ENCODE data around the gene PITPNM3. TPM values are rescaled to one million over a fixed set of nuclear protein-coding genes. Genes with fewer than 3 reads are reported as not detected.
A peak's percentile ranks its signal among the peaks of the same experiment; 100 is the strongest.

The PITPNM3 gene
- total and polyA plus RNA-seq, 3 experiments from 2014 or later, result 0.40 to 0.50 TPM; not detected in 1

GRCh38 chr17:6546069-6546718 is 10.2 kb downstream of the PITPNM3 start:
- no peak for DNase-seq
- Mint-ChIP-seq H3K9me3 (no peaks in the 10 kb centered on the region), H3K4me1 (peaks cover 6 to 10% (median 9%) of the 10 kb centered on the region in 3 donors), H3K27me3 (peaks cover 6 to 8% of the 10 kb centered on the region in 2 donors), H3K27ac (no peak overlapping the region), H3K36me3 (no peaks in the 10 kb centered on the region), H3K4me3 (no peak overlapping the region)
- no peaks in the 10 kb centered on the region for H3K9me3 ChIP-seq (ENCODE audit: low read length)
- H3K36me3 ChIP-seq (ENCODE audit: insufficient read depth, low read length), result no peaks in the 10 kb centered on the region
- H3K4me1 ChIP-seq (ENCODE audit: insufficient read depth, low read length), result peaks cover 9% of the 10 kb centered on the region
- no peaks in the 10 kb centered on the region for H3K27me3 ChIP-seq (ENCODE audit: insufficient read depth, low read length, poor library complexity, severe bottlenecking)
- no peak overlapping the region for H3K27ac ChIP-seq (ENCODE audit: low read depth, low read length)
- ChIA-PET POLR2A (no interaction called here), CTCF (no interaction called here)
- no peak overlapping the region for H3K4me3 ChIP-seq (ENCODE audit: low read length)

GRCh38 chr17:6545291-6545690 is 11.1 kb downstream of the PITPNM3 start:
- peaks cover 9% of the 10 kb centered on the region for H3K4me1 ChIP-seq (ENCODE audit: insufficient read depth, low read length)
- Mint-ChIP-seq H3K9me3 (no peaks in the 10 kb centered on the region), H3K27me3 (peaks cover 9 to 10% of the 10 kb centered on the region in 2 donors), H3K4me3 (no peak overlapping the region), H3K36me3 (no peaks in the 10 kb centered on the region), H3K4me1 (peaks cover 6 to 10% (median 9%) of the 10 kb centered on the region in 3 donors), H3K27ac (no peak overlapping the region)
- no peaks in the 10 kb centered on the region for H3K27me3 ChIP-seq (ENCODE audit: insufficient read depth, low read length, poor library complexity, severe bottlenecking)
- no peak for DNase-seq
- no peaks in the 10 kb centered on the region for H3K9me3 ChIP-seq (ENCODE audit: low read length)
- H3K4me3 ChIP-seq (ENCODE audit: low read length), result no peak overlapping the region
- H3K36me3 ChIP-seq (ENCODE audit: insufficient read depth, low read length), result no peaks in the 10 kb centered on the region
- POLR2A ChIA-PET, result no interaction called here
- CTCF ChIA-PET, result no interaction called here
- no peak overlapping the region for H3K27ac ChIP-seq (ENCODE audit: low read depth, low read length)

GRCh38 chr17:6544011-6544370 is 12.4 kb downstream of the PITPNM3 start:
- Mint-ChIP-seq H3K27me3 (peaks cover 7 to 13% of the 10 kb centered on the region in 2 donors), H3K27ac (no peak overlapping the region), H3K9me3 (peaks cover 0 to 4% (median 0%) of the 10 kb centered on the region in 5 donors), H3K4me3 (no peak overlapping the region), H3K4me1 (peaks cover 6 to 10% (median 9%) of the 10 kb centered on the region in 3 donors), H3K36me3 (no peaks in the 10 kb centered on the region)
- POLR2A ChIA-PET, result no interaction called here
- peaks cover 9% of the 10 kb centered on the region for H3K4me1 ChIP-seq (ENCODE audit: insufficient read depth, low read length)
- H3K27ac ChIP-seq (ENCODE audit: low read depth, low read length), result no peak overlapping the region
- no peaks in the 10 kb centered on the region for H3K27me3 ChIP-seq (ENCODE audit: insufficient read depth, low read length, poor library complexity, severe bottlenecking)
- no peaks in the 10 kb centered on the region for H3K36me3 ChIP-seq (ENCODE audit: insufficient read depth, low read length)
- H3K9me3 ChIP-seq (ENCODE audit: low read length), result no peaks in the 10 kb centered on the region
- no peak for DNase-seq
- no peak overlapping the region for H3K4me3 ChIP-seq (ENCODE audit: low read length)
- CTCF ChIA-PET, result no interaction called here

- no peak overlapping the region for H3K4me3 Mint-ChIP-seq
- ChIA-PET CTCF (no interaction called here), POLR2A (no interaction called here)
- H3K9me3 Mint-ChIP-seq, result peaks cover 0 to 5% (median 0%) of the 10 kb centered on the region in 5 donors
- no peaks in the 10 kb centered on the region for H3K9me3 ChIP-seq (ENCODE audit: low read length)
- no peak for DNase-seq
- H3K4me3 ChIP-seq (ENCODE audit: low read length), result no peak overlapping the region
- no peaks in the 10 kb centered on the region for H3K27me3 ChIP-seq (ENCODE audit: insufficient read depth, low read length, poor library complexity, severe bottlenecking)
- no peaks in the 10 kb centered on the region for H3K36me3 Mint-ChIP-seq
- peaks cover 4% of the 10 kb centered on the region for H3K4me1 ChIP-seq (ENCODE audit: insufficient read depth, low read length)
- H3K4me1 Mint-ChIP-seq, result peaks cover 2 to 4% (median 3%) of the 10 kb centered on the region in 3 donors
- H3K27ac Mint-ChIP-seq, result peak overlapping the region in 1 of 8 donors; percentile 91
- peaks cover 10 to 17% of the 10 kb centered on the region in 2 donors for H3K27me3 Mint-ChIP-seq
- H3K36me3 ChIP-seq (ENCODE audit: insufficient read depth, low read length), result no peaks in the 10 kb centered on the region
- no peak overlapping the region for H3K27ac ChIP-seq (ENCODE audit: low read depth, low read length)
These were observed 13.0 kb downstream of the PITPNM3 start for GRCh38 chr17:6543079-6544010.

- peak overlapping the region in 1 of 8 donors; percentile 85 for H3K27ac Mint-ChIP-seq
- Histone ChIP-seq H3K27me3 (ENCODE audit: insufficient read depth, low read length, poor library complexity, severe bottlenecking) (no peaks in the 10 kb centered on the region), H3K4me1 (ENCODE audit: insufficient read depth, low read length) (no peaks in the 10 kb centered on the region), H3K27ac (ENCODE audit: low read depth, low read length) (no peak overlapping the region), H3K9me3 (ENCODE audit: low read length) (no peaks in the 10 kb centered on the region), H3K36me3 (ENCODE audit: insufficient read depth, low read length) (no peaks in the 10 kb centered on the region), H3K4me3 (ENCODE audit: low read length) (no peak overlapping the region)
- no peaks in the 10 kb centered on the region for H3K36me3 Mint-ChIP-seq
- peaks cover 12 to 17% of the 10 kb centered on the region in 2 donors for H3K27me3 Mint-ChIP-seq
- peaks cover 0 to 5% (median 0%) of the 10 kb centered on the region in 5 donors for H3K9me3 Mint-ChIP-seq
- CTCF ChIA-PET, result no interaction called here
- POLR2A ChIA-PET, result no interaction called here
- H3K4me3 Mint-ChIP-seq, result no peak overlapping the region
- DNase-seq, result no peak
- no peaks in the 10 kb centered on the region for H3K4me1 Mint-ChIP-seq
These were observed 13.8 kb downstream of the PITPNM3 start for GRCh38 chr17:6542577-6542976.

GRCh38 chr17:6541886-6542285 is 14.5 kb downstream of the PITPNM3 start:
- no peaks in the 10 kb centered on the region for H3K27me3 ChIP-seq (ENCODE audit: insufficient read depth, low read length, poor library complexity, severe bottlenecking)
- H3K4me1 ChIP-seq (ENCODE audit: insufficient read depth, low read length), result no peaks in the 10 kb centered on the region
- peaks cover 12 to 18% of the 10 kb centered on the region in 2 donors for H3K27me3 Mint-ChIP-seq
- H3K9me3 ChIP-seq (ENCODE audit: low read length), result no peaks in the 10 kb centered on the region
- no peak overlapping the region for H3K27ac Mint-ChIP-seq
- no peak for DNase-seq
- no peaks in the 10 kb centered on the region for H3K4me1 Mint-ChIP-seq
- H3K4me3 Mint-ChIP-seq, result no peak overlapping the region
- no peaks in the 10 kb centered on the region for H3K36me3 ChIP-seq (ENCODE audit: insufficient read depth, low read length)
- H3K4me3 ChIP-seq (ENCODE audit: low read length), result no peak overlapping the region
- POLR2A ChIA-PET, result no interaction called here
- CTCF ChIA-PET, result no interaction called here
- H3K36me3 Mint-ChIP-seq, result no peaks in the 10 kb centered on the region
- H3K9me3 Mint-ChIP-seq, result peaks cover 0 to 5% (median 0%) of the 10 kb centered on the region in 5 donors
- no peak overlapping the region for H3K27ac ChIP-seq (ENCODE audit: low read depth, low read length)

- Mint-ChIP-seq H3K27me3 (peaks cover 12 to 22% of the 10 kb centered on the region in 2 donors), H3K4me3 (no peak overlapping the region), H3K36me3 (no peaks in the 10 kb centered on the region), H3K9me3 (peaks cover 0 to 5% (median 0%) of the 10 kb centered on the region in 5 donors), H3K4me1 (no peaks in the 10 kb centered on the region), H3K27ac (no peak overlapping the region)
- Histone ChIP-seq H3K9me3 (ENCODE audit: low read length) (no peaks in the 10 kb centered on the region), H3K36me3 (ENCODE audit: insufficient read depth, low read length) (no peaks in the 10 kb centered on the region), H3K4me1 (ENCODE audit: insufficient read depth, low read length) (no peaks in the 10 kb centered on the region), H3K4me3 (ENCODE audit: low read length) (no peak overlapping the region), H3K27ac (ENCODE audit: low read depth, low read length) (no peak overlapping the region), H3K27me3 (ENCODE audit: insufficient read depth, low read length, poor library complexity, severe bottlenecking) (no peaks in the 10 kb centered on the region)
- ChIA-PET CTCF (no interaction called here), POLR2A (no interaction called here)
- DNase-seq, result no peak
These were observed 16.5 kb downstream of the PITPNM3 start for GRCh38 chr17:6539871-6540270.

GRCh38 chr17:6536566-6537065 is 19.7 kb downstream of the PITPNM3 start:
- Histone ChIP-seq H3K4me1 (ENCODE audit: insufficient read depth, low read length) (no peaks in the 10 kb centered on the region), H3K27me3 (ENCODE audit: insufficient read depth, low read length, poor library complexity, severe bottlenecking) (no peaks in the 10 kb centered on the region), H3K4me3 (ENCODE audit: low read length) (no peak overlapping the region), H3K27ac (ENCODE audit: low read depth, low read length) (no peak overlapping the region), H3K36me3 (ENCODE audit: insufficient read depth, low read length) (no peaks in the 10 kb centered on the region), H3K9me3 (ENCODE audit: low read length) (no peaks in the 10 kb centered on the region)
- Mint-ChIP-seq H3K9me3 (peaks cover 0 to 5% (median 0%) of the 10 kb centered on the region in 5 donors), H3K4me1 (no peaks in the 10 kb centered on the region), H3K36me3 (no peaks in the 10 kb centered on the region), H3K27me3 (peaks cover 17% of the 10 kb centered on the region in 2 donors), H3K4me3 (no peak overlapping the region), H3K27ac (no peak overlapping the region)
- ChIA-PET CTCF (no interaction called here), POLR2A (no interaction called here)
- no peak for DNase-seq
